Bone marrow (tissue), 2 donors: ENCODE measurements around the gene FRMD4A.

ENCODE experiments used
- DNase-seq, 2 donors: peaks; one replicate each; lab custom pipeline; 2025; lab: John Stamatoyannopoulos, UW

FRMD4A gene

GRCh38 chr10:13743101-13743693 is 587.5 kb downstream of the FRMD4A start:
- DNase-seq: no peak

- no peak for DNase-seq
Observed at GRCh38 chr10:13741438-13741837, 589.3 kb downstream of the FRMD4A start.

DNA sequence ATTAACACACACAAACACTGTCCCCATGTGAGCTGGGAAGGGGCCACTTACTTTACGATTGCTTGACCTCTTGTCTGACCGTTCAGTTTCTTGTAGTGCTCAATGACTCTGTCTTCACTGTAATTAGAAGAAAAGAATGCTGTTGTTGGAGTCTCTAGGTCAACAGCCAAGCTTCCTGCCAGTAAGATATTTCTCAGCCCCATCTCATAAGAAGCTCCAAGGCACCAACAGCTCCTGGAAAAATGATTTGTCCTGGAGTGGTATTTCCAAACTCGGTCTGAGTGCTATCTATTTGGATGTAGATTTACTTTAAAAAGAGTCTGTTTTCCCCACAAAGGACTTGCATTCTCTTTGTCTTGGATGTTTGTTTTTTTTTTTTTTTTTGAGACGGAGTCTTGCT is 590.3 kb downstream of the FRMD4A start:
- no peak for DNase-seq

GRCh38 chr10:13739183-13739582 is 591.5 kb downstream of the FRMD4A start:
- DNase-seq: no peak

DNA sequence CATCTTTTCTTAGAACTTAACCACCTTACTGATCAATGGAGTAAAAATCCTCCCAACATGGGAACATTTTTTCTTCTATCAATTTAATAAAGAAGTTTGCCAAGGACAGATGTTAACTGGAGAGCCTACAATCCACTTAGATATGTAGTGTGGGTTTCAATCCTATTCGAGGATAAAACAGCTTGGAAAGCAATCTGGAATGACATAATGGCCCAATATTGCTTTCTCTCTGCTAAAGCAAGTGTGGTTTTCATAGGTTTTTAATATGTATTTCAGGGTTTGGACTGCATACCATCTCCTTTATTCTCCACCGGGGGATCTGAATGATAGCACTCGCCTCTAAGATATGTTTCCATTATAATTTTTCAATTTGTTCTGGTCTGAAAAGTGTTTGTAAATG is 594.2 kb downstream of the FRMD4A start:
- DNase-seq: no peak

DNA sequence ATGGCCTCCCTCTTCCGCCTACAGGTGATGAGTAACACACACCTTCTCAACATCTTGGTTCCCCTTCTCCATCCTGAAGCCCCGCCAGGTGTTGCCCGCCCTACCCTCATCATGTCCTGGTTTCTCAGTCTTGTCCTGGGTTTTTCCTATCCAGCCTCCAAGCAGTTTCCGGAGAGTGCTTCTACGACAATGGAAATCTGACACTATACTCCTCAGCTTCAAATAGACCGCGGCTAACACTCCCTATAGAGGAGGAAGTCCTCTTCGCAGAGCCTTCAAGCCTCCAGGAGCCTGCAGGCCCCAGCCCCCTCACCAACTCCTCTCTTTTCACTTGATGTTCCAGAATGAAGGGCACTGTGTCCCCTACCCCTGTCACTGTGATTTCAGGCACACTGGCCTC is 596.6 kb downstream of the FRMD4A start:
- no peak for DNase-seq

GRCh38 chr10:13733071-13733470 is 597.7 kb downstream of the FRMD4A start:
- DNase-seq: no peak

DNA sequence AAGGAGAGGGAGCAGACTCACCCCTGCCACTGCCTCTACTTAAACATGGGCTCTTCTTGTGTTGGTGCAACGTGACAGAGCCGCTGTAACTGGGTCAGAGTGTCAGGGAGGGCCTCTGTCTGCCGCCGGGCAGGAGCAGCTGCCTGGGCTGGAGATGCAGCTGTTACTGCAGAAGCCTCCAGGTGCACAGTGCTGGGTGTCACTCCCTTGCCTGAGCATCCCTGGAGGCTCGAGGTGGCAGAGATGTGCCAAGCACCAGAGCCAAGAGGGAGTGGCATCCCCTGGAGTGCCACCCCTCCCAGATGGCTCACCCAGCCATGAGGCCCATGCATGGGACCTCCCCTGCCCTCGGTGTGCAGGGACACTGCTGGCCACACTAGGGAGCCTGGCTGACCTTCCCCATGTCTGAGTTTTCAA is 598.3 kb downstream of the FRMD4A start:
- DNase-seq: no peak

- no peak for DNase-seq
Observed at GRCh38 chr10:13731799-13732198, 598.9 kb downstream of the FRMD4A start.

GRCh38 chr10:13730956-13731355 is 599.8 kb downstream of the FRMD4A start:
- no peak for DNase-seq

DNA sequence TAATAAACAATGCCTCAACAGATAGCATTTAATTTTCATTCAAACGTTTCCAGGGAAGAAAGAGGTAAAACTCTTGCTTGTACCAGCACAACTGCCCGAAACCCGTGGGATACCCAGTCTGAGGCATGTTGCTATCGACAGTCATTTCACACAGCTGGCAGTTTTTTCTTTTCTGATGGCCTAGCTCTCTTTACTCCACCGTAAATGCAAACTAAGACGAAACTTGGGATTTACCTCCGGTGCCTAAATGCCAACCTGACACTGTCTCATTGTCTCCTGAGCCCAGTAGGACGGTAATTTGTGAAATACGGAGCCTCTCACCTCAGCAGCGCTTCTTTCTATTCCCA is 600.4 kb downstream of the FRMD4A start:
- DNase-seq: no peak

DNA sequence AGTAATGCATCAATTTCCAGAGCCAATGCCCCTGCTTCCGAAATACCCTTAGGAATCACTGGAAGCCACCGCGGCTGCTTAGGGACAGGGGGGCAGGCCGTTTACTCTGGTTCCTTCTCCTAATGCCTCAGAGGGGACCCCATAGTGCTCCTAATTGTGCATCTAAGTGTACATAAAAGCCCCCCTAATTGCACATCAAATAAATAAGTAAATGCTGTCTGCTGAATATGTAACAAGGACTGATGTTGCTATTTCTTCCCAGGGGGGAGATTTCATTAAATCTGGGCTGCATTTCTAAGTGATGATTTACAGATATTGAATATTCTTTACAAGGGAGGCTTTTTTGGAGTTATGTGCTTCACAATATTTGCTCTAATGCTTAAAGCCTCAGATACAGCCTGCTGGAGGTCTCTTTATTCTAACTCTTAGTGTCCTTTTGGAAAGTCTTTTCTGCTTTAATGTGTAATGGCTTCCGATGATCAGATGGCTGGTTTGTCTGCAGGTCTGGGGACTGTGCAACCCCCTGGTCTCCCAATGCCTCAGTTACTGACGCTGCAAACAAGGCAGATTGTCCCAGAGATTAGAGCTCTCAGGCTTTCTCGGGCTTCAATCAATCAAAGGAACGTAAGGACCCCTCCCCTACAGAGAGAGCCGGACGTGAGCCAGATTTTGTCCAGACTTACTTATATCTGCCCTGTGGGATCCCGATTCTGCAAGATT is 601.0 kb downstream of the FRMD4A start:
- no peak for DNase-seq

GRCh38 chr10:13728898-13729535 is 601.7 kb downstream of the FRMD4A start:
- DNase-seq: no peak

- DNase-seq: no peak
Observed at GRCh38 chr10:13725594-13725993, 605.1 kb downstream of the FRMD4A start.

DNA sequence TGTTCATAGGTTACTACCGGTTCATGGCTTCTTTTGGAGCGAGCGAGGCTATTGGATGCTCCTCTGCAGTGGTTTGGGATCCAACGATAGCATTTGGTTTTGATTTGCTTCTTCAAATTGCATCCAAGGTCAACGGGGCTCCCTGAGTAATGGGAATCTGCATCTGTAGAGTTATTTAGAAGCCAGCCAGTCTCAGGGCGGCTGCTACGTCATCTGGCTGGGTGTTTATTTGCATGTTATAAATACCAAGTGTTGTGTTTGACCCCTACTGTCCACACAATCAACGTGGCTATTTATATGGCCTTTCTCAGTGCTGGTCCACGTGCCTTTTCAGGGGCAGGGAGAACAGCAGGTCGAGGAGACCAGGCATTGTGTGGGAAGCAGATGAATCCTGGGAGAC is 606.2 kb downstream of the FRMD4A start:
- DNase-seq: no peak

DNA sequence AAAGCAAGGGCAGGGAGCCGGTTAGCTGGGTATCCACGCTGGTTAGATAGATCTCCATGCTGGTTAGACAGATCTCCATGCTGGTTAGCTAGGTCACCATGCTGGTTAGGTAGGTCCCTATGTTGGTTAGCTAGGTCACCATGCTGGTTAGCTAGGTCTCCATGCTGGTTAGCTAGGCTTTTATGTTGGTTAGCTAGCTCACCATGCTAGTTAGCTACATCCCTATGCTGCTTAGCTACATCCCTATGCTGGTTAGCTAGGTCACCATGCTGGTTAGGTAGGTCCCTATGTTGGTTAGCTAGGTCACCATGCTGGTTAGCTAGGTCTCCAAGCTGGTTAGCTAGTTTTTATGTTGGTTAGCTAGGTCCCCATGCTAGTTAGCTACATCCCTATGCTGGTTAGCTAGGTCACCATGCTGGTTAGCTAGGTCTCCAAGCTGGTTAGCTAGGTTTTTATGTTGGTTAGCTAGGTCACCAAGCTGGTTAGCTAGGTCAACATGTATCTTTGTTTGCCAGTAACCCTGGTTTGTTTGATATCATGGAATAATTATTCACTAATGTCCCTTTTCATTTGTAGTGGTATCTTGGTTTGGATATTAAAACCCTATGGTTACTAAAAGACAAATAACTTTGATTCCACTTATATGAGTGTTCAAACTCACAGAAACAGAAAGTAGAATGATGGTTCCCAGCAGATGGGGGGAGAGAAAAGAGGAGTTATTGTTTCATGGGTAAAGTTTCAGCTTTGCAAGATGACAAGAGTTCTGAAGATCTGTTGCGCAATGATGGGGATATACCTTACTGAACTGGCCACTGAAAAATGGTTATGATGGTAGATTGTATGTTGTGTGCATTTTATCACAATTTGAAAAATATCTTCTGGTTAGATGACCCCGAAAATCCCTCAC is 607.7 kb downstream of the FRMD4A start:
- DNase-seq: no peak

DNA sequence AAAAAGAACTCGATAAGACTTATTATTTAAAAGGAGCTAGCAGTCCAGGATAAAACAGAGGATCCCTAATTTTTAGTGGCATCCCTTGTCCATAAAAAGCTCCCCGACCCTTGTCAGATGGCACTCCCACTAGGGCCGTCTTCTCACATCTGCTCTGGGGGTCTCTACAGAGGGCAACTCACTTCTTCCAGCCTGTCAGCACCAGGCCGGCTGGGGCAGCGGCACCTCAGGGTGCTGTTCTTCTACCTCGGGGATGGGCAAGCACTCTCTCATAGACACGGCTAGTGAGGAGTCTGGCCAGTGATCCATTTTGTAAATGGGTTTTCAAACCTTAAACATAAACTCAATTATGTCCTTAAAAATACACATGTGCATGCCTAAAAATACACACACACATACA is 609.2 kb downstream of the FRMD4A start:
- no peak for DNase-seq

- DNase-seq: no peak
Observed at GRCh38 chr10:13720699-13721098, 610.0 kb downstream of the FRMD4A start.

GRCh38 chr10:13719425-13719824 is 611.3 kb downstream of the FRMD4A start:
- DNase-seq: no peak

DNA sequence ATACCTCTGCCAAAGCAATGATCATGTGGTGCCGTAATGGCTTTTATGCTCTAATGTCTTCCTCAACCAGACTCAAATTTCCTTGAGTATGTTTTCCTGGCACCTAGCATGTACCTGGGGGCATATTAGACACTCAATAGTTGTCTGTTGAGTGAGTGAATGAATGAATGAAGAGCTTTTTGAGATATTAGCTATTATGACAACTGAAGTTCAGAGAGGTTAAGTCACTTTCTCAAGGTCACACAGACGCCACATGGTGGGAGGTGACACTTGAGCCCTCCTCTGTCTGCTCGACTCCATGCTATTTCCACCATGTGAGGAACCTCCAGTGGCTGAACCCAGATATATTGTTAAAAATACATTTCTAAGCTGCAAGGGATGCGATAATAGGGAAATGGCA is 611.9 kb downstream of the FRMD4A start:
- no peak for DNase-seq

GRCh38 chr10:13717936-13718772 is 612.6 kb downstream of the FRMD4A start:
- peak; percentile 9 to 11 for DNase-seq

- no peak for DNase-seq
Observed at GRCh38 chr10:13717571-13717935, 613.2 kb downstream of the FRMD4A start.
